NCI-H446 treated with DMSO at 0.1 percent for 48 hours (cell line): ENCODE results near the gene MGA.
A peak's percentile ranks its signal among the peaks of the same experiment; 100 is the strongest.

Experiments used
- DNase-seq: peaks from one replicate; lab custom pipeline; 2025; lab: John Stamatoyannopoulos, UW

Gene MGA

DNA sequence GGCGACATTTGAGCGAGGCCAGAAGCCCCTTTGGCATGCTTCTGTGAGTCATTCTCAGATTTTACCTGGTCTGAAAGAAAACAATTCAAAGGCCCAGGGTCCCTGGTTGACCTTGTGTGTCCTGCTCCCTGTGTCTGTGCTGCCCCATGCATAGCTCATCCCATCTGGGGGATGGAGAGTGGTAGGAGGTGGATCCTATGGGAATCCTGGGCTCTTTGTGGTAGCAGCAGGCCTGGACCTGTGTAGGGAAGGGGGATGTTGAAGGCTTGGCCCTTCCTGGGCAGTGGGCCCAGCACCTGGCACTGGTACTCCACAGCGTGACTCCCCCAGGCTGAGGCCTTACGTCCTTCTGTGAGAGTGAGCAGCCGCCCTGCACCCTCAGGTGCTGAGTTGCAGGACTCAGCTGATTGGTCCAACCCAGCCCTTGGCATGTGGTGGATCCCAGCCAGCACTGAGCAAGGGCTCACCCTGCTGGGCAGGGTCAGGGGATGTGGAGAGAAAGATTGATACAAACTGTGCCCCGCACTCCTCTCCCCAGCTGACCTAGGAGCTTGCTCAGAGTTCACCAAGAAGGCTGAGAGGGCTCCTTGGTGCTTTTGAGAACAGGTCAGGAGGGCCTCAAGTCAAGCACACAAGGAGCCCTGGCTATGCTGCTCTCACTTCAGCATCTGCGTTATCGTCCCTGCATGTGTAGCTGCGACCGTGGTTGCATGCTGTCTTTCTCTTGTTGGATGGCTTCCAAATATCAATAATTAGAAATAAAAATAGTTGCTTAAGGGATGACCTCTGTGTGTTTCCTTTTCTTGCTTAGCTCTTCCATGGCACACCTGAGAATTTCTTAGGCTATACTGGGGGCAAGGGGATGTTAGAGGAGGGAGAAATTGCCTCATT lies 146.3 kb downstream of the MGA start:
- DNase-seq: no peak

DNA sequence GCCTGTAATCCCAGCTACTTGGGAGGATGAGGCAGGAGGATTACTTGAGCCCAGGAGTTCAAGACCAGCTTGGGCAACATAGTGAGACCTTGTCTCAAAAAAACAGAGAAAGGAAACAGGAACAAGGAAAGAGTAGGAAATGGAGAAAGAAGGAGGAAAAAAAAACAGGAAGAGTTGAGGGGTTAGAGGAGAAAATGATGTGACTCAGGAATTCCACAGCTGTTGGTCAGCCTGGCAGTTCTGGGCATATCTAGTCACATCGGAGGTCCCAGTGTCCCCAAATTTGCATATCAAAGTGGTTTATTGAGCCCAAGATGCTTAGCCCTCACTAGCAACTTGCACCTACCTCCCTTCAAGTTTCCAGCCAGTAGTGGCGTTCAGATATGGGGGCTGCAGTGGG lies 148.9 kb downstream of the MGA start:
- no peak for DNase-seq

DNA sequence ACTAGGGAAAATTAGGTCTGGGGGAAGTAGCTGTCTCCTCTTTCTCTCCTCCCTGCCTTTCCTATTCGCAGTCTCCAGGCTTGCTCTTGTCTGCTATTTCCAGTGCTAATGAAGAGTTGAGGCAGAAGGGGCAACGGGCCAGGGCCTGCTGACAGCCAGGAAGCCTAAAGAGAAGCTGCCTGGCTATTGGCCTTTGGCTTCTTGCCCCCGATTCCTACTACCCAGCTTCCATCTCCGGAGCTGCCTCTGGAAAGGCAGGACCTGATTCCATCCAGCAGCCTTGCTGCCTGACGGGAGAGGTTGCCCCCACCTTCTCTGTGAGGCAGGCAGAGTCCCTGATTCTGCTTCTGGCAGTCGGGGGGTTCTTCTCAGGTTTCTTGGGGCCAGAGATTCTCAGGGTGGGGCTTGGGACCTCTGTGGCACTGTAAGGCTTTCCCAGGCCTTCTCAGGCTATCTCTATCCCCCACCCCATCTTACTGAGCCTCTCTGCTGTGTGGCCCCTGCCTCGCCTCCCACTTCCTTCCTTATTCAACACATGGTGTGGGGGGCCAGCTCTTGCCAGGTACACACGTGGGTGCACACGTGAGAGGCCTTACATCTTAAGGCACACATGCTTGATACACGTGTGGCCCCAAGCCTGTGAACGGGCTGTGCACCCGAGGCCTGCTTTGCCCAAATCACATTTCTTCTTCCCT lies 149.5 kb downstream of the MGA start:
- DNase-seq: no peak

DNA sequence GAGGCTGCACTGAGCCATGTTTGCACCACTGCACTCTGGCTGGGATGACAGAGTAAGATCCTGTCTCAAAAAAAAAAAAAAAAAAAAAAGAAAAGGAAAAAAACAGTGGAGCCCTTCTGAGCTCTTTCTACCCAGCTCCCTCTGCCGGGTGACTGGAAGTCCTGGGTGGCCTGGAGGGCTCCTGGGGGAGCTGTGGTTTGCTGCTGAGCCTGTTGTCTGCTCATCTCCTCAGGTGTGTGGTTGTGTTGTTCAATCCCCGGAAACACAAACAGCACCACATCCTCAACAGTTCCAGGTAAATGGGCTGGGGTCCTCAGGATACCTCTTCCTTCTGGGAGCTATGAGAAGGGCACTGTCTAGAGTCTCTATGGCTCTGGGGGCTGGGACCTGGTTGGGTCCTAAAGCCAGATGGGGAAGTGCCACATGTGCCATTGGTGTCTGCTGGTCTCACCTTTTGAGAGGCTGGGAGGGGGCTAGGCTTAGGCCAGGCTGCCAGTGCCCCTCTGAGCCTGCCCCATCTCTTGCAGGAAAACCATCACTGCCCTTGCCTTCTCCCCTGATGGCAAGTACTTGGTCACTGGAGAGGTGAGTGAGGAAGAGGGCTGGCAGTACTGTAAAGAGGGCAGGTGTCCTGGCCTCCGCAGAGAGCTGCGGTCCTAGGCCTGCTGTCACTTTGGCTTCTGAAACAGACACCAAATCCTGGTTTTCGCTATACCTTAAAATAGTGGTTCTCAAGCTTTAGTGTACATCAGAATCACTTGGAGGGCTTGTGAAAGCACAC lies 150.6 kb downstream of the MGA start:
- DNase-seq: no peak

DNA sequence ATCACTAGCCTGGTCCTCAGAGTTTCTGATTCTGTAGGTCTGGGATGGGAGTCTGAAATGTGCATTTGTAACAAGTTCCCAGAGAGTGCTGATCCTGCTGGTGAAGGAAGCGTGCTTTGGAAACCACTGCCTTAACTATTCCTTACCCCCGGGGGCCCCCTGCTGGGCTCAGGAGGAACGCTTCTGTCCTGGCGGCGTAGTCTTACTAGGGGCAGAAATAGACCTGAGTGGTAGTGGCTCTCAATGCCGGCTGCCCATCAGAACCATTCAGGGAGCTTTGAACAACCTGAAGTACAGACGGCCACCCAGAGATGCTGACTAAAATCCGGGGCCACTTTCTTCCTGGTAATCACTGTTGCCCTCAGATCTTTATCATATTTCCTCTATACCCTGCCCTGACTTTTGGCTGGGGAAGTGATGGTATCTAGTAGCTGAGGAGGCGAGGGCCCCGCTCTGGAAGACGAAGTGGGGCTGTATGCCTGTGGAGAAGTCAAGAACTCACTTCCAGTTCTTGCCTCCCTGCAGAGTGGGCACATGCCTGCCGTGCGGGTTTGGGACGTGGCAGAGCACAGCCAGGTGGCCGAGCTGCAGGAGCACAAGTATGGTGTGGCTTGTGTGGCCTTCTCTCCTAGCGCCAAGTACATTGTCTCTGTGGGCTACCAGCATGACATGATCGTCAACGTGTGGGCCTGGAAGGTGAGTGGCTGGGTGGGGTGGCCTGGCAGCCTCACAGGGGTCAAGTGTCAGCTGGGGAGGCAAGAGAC lies 151.4 kb downstream of the MGA start:
- DNase-seq: peak; percentile 26

DNA sequence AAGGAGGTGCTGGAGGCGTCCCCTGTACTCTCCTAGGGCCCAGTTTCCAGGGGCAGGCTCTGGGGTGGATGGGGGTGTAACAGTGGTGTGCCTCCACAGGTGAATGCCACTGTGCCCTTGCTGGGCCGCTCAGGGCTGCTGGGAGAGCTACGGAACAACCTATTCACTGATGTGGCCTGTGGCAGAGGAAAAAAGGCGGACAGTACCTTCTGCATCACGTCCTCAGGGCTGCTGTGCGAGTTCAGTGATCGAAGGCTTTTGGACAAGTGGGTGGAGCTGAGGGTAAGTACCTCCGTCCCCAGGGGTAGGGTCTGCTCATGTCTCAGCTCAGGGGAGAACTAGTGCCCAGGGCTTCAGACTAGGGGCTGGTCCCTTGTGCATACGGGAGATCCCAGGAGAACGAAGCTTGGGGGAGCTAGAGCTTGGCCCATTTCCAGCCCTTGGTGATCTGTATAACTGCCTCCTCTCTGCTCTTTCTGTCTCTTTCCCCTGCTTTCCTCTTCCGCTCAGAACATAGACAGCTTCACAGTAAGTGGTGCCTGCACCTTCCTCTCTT lies 152.7 kb downstream of the MGA start:
- DNase-seq: no peak

DNA sequence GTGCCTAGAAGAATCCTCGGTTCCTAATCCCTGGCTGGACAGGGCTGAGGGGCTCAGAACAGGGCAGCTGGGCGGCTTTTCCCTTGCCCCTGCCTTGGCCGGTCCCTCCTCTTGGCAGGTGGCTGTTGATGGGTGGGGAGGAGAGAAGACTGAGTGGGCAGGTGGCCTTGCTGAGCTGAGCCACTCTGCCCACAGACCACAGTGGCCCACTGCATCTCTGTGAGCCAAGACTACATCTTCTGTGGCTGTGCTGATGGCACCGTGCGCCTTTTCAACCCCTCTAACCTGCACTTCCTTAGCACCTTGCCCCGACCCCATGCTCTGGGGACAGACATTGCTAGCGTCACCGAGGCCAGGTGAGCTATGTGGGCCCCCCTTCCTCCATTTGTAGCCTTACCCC lies 153.2 kb downstream of the MGA start:
- no peak for DNase-seq

DNA sequence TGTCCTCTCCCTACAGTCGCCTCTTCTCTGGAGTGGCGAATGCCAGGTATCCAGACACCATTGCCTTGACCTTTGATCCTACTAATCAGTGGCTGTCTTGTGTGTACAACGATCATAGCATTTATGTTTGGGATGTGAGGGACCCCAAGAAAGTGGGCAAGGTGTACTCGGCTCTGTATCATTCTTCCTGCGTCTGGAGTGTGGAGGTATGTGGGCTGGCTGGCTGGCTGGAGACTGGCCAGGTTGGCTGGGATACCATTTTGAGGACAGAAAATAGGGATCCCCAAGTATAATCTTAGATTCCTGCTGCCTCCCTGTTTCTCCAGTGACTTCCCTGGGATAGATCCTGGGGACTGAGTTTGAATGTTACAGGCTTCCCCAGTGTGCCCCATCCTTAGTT lies 154.3 kb downstream of the MGA start:
- no peak for DNase-seq

DNA sequence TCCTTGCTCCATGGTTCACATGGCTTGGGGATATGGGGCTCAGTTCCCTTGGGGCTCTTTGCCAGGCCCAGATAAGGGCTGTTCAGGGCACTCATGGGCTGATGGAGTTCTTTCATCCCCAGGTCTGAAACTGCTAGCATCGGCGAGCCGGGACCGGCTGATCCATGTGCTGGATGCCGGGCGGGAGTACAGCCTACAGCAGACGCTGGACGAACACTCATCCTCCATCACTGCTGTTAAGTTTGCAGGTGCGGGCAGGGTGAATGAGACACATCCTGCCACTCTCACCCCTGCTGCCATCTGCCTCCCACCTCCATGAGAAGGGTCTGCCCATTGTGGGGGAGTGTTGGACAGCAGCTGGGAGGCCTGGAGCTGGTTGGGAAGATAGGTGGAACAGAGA lies 156.6 kb downstream of the MGA start:
- no peak for DNase-seq

DNA sequence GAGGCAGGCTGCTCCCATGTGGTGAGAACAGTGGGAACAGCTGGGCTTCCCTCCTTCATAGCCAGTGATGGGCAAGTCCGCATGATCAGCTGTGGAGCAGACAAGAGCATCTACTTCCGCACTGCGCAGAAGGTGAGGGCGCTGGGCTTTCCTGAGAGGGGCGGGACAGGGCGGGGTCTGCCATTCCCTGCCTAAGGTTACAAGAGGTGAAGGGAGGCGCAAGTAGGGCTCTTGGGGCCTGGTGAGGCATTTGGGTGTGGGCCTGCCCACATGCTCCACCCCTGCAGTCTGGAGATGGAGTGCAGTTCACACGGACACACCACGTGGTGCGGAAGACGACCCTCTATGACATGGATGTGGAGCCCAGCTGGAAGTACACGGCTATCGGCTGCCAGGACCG lies 157.1 kb downstream of the MGA start:
- DNase-seq: no peak

DNA sequence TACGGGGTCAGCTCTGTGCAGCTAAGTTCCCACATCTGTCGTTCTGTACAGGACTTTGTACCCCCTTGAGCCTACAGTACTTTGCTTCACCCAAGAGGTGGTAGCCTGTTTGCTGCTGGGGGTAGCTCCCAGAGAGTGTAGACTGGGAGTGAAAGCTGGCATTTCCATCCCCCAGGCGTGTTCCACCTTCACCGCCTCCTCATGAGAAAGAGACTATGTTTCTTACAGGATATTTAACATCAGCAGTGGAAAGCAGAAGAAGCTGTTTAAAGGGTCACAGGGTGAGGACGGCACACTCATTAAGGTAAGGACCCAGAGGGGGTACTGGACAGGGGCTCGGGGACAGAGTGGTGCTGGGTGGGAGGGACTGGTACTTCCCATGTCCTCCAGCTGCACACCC lies 157.6 kb downstream of the MGA start:
- DNase-seq: no peak

DNA sequence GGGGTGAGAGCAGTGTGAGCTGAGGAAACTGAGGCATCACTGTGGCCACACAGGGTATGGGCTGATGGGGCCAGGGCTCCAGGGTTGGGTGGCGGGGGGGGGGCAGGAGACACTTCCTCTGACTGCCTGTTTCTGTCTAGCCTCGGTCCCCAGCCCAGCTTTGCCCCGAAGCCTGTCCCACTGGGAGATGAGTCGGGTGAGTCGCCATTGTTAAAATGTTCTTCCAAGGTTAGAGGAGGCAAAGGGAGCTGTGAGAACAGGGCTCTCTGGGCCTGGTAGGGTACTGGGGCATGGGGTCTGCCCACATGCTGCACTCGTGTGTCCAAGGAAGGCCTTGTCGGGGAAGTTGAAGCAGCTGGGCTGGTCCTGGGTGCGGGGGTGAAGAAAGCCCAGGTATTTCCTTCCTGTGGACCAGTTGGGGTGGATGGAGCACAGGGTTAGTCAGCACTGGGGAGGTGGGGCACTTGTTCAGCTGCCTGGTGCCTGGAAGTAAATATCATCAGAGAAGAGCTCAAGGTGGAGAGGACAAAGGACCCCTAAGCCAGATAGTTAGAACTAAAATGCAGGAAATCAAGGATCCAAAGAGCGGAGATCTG lies 159.3 kb downstream of the MGA start:
- DNase-seq: no peak

DNA sequence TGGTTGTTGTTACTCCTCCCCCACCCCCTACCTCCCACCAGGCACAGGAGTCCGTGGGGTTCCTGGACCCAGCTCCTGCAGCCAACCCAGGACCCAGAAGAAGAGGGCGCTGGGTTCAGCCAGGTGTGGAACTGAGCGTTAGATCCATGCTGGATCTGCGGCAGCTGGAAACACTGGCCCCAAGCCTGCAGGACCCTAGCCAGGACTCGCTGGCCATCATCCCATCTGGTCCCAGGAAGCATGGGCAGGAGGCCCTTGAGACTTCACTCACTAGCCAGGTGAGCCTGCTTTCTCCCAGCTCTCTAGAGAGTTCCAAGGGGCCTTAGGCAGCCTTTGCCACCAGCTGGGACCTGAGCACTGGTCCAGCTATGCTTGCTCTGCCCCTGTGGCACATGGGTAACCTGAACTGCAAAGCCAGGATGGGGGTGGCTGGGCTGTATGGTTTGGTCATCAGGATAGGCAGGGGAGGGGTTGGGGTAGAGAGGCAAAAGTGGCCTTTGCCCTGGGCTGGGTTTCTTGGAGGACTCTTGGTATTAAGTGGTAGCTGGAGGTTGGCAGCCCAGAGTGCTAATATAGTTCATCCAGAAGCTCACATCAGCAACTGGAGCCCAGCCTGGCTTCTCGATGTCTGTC lies 160.7 kb downstream of the MGA start:
- DNase-seq: no peak

DNA sequence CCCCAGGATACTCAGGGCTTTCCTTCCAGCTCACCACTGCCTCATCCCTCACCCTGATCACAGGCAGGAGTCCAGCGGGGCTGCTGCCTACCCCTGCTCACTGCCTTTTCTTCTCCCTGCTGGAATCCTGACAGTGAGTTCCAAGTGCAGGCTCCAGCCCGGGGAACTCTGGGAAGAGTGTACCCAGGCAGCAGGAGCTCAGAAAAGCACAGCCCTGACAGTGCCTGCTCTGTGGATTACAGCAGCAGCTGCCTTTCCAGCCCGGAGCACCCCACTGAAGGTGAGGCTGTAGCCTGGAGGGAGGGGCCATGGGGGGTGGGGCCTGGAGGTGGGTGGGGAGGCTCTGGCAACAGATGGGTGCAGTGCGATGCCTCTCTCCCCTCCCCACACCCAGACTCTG lies 161.6 kb downstream of the MGA start:
- no peak for DNase-seq

DNA sequence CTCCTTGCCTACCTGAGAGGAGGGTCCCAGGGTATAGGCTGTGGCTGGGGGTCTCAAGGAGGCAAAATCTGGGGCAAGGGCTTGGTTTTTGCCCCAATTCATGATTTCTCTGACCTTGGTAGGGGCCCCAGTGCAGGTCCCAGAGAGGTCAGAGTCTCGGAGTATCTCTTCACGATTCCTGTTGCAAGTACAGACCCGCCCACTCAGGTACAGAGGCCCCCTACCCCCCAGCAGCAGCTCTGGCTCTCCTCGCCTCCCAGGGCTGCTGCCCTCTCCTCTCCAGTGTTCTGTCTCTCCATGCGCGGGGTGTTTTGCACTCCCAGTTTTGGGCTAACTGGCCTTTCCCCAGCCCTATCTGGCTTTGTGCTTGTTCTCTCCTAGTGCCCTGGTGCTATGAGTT lies 162.3 kb downstream of the MGA start:
- DNase-seq: no peak
